Liver (tissue), 3 donors: ENCODE results near the gene CPA5.

ENCODE experiments used
- GABPA ChIP-seq, 2 donors: IDR thresholded peaks in 1 of 2; conservative IDR thresholded peaks in 1 of 2; 2 replicates each; pipeline ENCODE4 v1.6.1; 2016; ENCODE audit warnings: antibody characterized with exemption in 2 of 2, mild to moderate bottlenecking in 1 of 2, moderate library complexity in 1 of 2
- RAD21 ChIP-seq, 2 donors: IDR thresholded peaks; 2 replicates each; pipeline ENCODE4 v1.6.1; 2016; ENCODE audit warnings: antibody characterized with exemption in 2 of 2, mild to moderate bottlenecking in 2 of 2
- RXRA ChIP-seq, 2 donors: IDR thresholded peaks; 2 replicates each; pipeline ENCODE4 v1.6.1; 2017 to 2018; ENCODE audit warnings: antibody characterized with exemption in 2 of 2, mild to moderate bottlenecking in 1 of 2
- TF ChIP-seq, protein P1 (sequence below): IDR thresholded peaks from 2 replicates; pipeline ENCODE4 v1.6.1; 2016; ENCODE audit warnings: antibody characterized with exemption
- TF ChIP-seq, protein P2 (sequence below): fragments of 150-350 bp; IDR thresholded peaks from 2 replicates; pipeline ENCODE4 v1.5.1; 2017; ENCODE audit warnings: improper control_type of control experiment, low read depth, low read length; ENCODE audit not compliant: missing input control
- TF ChIP-seq, protein P3 (sequence below): IDR thresholded peaks from 2 replicates; pipeline ENCODE4 v1.6.1; 2016; ENCODE audit warnings: antibody characterized with exemption
- donor health status: healthy.
- donor health status: healthy.

DNA sequence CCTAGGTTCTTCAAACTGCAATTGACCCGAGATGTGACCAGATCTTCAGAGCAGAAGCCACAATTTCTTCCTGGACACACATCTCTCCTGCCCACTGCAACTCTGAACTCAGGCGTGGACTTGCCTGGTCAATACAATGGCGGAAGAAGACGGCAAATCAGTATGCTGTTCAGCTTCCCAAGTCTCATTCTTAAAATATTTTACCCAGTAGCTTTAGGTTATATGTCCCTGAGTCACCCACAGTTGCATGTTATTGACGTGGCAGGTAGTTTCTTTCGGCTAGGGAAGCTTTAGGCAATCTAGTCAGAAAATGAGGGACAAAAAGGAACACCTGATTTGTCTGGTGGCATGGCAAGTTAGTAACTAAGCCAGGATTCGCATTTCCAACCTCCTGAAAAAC, 73.7 kb downstream of the CPA5 start:
- TF ChIP-seq, protein P1, sequence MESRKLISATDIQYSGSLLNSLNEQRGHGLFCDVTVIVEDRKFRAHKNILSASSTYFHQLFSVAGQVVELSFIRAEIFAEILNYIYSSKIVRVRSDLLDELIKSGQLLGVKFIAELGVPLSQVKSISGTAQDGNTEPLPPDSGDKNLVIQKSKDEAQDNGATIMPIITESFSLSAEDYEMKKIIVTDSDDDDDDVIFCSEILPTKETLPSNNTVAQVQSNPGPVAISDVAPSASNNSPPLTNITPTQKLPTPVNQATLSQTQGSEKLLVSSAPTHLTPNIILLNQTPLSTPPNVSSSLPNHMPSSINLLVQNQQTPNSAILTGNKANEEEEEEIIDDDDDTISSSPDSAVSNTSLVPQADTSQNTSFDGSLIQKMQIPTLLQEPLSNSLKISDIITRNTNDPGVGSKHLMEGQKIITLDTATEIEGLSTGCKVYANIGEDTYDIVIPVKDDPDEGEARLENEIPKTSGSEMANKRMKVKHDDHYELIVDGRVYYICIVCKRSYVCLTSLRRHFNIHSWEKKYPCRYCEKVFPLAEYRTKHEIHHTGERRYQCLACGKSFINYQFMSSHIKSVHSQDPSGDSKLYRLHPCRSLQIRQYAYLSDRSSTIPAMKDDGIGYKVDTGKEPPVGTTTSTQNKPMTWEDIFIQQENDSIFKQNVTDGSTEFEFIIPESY: no peak
- TF ChIP-seq, protein P2, sequence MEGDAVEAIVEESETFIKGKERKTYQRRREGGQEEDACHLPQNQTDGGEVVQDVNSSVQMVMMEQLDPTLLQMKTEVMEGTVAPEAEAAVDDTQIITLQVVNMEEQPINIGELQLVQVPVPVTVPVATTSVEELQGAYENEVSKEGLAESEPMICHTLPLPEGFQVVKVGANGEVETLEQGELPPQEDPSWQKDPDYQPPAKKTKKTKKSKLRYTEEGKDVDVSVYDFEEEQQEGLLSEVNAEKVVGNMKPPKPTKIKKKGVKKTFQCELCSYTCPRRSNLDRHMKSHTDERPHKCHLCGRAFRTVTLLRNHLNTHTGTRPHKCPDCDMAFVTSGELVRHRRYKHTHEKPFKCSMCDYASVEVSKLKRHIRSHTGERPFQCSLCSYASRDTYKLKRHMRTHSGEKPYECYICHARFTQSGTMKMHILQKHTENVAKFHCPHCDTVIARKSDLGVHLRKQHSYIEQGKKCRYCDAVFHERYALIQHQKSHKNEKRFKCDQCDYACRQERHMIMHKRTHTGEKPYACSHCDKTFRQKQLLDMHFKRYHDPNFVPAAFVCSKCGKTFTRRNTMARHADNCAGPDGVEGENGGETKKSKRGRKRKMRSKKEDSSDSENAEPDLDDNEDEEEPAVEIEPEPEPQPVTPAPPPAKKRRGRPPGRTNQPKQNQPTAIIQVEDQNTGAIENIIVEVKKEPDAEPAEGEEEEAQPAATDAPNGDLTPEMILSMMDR: no peak
- TF ChIP-seq, protein P3, sequence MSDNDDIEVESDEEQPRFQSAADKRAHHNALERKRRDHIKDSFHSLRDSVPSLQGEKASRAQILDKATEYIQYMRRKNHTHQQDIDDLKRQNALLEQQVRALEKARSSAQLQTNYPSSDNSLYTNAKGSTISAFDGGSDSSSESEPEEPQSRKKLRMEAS: no peak
- no peak for TF ChIP-seq GABPA (IDR thresholded peaks at IDR 0.05 in 1 of 2, conservative IDR thresholded peaks at IDR 0.05 in 1 of 2)
- TF ChIP-seq RAD21 (IDR thresholded peaks at IDR 0.05): no peak
- no peak for TF ChIP-seq RXRA (IDR thresholded peaks at IDR 0.05)
